A204.1 (cell line): ENCODE measurements around the gene NLRC5.

Source experiments
- FAIRE-seq: peaks from 2 replicates; lab custom pipeline; 2012; peaks lifted over from hg19 to GRCh38; lab: Jason Lieb, UNC

NLRC5 gene

DNA sequence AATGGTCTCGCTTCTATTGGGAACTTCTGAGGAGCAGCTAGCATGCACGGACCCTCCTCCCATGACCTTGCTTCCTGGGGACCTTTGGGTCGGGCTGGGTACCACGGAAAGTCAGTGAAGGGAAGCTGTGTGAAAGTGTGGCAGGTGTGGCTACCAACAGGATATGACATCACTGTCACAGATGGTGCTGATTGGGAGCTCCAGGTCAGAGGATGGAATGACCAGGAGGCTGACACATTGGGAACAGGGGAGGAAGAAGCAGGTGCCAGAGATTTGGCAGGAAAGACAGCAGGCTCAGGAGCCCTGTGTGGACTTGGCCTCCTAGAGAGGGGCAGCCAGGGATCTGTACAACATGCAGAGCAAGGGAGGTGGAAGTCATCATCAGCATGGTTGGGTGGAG is 137.1 kb downstream of the NLRC5 start:
- no peak for FAIRE-seq

DNA sequence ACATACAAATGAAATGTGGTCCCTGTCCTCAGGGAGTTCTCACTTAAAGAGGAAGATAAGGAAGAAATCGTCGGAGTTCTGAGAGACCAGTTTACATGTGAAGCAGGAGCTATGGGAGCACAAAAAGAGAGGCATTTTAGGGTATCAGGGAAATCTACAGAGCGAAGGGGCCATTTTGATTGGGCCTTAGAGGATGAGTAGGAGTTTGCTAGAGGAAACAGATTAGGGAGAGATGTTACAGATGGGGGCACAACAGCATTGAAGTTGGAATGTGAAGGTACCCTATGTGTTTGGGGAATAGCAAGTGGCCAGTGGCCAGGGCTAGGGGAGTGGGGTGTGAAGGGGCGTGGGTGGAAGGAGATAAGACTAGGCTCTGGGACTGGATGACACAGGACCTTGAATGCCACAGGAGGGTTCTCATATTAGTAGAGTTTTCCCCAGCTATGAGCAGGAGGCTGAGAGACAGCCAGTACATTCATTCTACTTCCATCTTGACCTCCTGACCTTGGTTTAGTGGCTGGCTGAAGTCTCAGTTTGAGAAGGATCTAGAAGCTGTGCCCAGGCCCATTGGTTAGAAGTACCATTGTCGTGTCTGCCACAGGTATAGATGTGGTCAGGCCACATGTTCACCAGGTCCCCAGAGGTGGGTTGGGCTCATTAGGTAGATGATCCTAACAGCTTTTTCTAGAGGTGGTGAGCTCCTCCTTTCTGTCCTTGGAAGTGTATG is 137.8 kb downstream of the NLRC5 start:
- FAIRE-seq = no peak

DNA sequence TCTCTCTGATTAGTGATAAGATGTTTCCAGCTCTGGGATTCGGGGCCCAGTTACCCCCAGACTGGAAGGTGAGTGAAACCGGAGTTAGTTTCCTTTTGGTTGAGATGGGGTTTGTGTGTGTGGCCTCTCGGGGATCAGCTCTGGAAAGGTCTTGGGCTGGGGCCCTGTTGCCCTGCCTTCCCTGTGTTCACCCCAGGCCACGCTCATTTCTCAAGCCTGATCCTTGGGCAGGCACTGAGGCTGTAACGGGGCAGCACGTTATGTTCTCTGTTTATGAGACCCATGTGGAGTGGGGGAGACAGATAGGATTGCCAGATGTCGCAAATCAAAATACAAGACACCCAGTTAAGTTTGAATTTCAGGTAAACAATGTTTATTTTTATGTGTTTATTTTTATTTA is 138.5 kb downstream of the NLRC5 start:
- FAIRE-seq = no peak

DNA sequence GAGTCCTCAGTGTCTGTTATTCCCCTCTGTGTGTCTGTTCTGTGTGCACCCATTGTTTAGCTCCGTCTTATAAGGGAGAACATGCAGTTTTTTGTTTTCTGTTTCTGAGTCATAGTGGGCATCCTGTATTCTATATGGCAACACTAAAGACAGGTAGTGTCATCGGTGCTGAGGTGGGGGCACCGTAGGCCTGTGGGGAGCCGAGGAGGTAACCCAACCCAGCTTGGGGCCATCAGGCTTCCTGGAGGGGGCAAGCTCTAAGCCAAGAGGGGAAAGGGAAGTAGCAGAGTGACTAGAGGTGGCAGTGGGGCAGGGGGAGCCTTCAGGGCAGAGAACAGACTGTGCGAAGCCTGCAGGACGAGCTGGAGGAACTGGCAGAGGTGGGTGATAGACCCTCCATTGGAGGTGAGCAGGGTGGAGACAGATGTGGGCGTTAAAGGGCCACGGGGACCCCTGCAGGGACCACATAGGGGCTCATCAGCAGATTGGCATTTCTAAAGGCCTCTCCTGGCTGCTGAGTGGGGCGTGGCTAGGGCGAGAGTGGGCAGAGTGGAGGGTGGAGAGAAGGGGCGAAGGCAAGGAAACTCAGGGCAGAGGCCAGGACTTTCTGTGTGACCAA is 139.5 kb downstream of the NLRC5 start:
- no peak for FAIRE-seq

DNA sequence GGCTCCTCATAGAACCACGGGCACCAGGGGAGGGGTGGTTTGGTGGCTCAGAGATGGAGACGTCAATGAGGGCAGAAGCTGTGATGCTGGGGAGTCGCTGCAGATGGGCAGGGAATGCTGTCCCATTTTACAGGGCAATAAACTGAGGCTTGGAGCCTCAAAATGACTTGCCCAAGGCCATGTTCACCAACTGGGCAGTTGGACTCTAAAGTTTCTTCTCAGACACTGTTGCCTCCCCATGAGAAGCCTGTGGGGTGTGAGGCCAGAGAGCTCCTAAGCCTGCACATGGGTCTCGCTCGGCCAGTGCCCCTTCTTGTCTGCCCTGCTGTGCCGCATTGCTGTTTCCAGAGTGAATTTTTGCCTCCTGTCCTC is 141.6 kb downstream of the NLRC5 start:
- FAIRE-seq = no peak

DNA sequence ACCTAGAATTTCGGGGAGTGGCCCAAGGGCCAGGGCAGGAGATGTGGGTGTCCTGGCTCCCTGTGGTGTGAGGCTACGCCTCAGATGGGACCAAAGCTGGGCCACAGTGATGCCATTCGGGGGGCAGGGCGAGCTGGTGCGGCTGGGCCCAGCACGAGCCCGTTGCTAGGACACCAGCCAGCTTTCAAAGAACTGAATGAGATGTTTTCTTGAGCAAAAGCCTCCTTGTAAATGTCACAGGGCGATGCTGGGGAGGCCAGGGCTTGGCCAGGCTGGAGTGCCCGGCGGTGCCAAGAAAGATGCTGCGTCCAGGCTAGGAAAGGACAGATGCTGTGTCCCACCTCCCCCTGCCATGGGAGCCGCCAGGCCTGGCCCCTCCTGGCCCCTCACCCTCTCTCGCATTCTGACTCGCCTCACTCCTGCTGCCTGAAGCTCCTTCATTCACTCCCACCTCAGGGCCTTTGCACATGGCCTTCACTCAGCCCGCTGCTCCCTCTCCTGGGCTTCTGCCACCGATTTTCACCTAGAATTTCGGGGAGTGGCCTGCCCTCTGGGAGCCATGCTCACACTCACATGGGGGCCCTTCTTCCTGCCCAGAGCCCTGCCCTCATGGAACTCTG is 142.1 kb downstream of the NLRC5 start:
- FAIRE-seq = no peak

DNA sequence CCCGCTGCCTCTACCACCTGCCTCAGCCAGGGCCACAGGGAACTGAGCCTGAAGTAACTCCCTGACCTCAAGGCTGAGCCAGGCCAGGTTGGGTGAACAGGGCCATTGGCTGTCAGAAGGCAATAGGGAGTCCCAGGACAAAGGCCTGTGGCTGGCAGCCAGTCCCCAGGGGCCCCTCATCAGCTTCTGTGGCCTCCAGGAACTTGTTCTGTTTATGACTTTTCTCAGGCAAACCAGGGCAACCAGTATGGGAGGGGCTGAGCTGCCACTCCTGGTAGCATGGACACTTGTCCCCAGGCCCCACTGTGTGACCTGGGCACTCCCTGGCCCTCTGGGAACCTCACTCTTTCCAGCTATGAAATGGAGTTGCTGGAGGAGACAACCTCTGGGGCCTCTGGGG is 143.1 kb downstream of the NLRC5 start:
- FAIRE-seq = no peak

DNA sequence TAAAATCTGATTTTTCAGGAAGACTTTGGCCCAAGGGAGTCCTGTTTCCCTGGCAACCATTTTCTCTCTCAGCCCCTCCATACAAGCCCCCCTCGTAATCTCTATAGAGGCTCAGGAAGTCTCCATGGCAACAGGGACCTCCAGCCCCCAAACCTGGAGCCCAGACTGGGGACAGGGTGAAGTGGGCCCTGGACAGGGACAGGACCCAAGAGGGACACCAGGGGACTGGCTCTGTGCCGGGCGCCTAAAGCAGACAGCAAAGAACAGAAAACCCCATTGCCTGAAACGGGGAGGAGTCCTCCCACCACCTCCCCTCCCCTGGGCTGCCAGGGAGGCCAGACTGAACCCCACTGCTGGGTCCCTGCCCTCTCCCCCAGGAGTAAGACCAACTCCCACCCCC is 143.7 kb downstream of the NLRC5 start:
- FAIRE-seq = no peak
